ENCODE measurements around the gene CCDC27.

CCDC27 gene

GRCh38 chr1:3732434-3733093, 19.7 kb upstream of the CCDC27 start:
- no peak for DNase-seq (ENCODE audit: low read depth)
- TF ChIP-seq CTCF (IDR thresholded peaks at IDR 0.05; ENCODE audit: low read depth, low read length, missing control alignments), result no peak
- no peak overlapping the region for H3K4me3 ChIP-seq (ENCODE audit: low read depth, low read length)

- no peak for DNase-seq (ENCODE audit: low read depth)
- no peak for TF ChIP-seq CTCF (IDR thresholded peaks at IDR 0.05; ENCODE audit: low read depth, low read length, missing control alignments)
Measured at GRCh38 chr1:3733094-3733882, 19.0 kb upstream of the CCDC27 start.

GRCh38 chr1:3733883-3734589, 18.2 kb upstream of the CCDC27 start:
- no peak for TF ChIP-seq CTCF (IDR thresholded peaks at IDR 0.05; ENCODE audit: low read depth, low read length, missing control alignments)
- no peak for DNase-seq (ENCODE audit: low read depth)
- H3K4me3 ChIP-seq (ENCODE audit: low read depth, low read length), result no peak overlapping the region

More at GRCh38 chr1:3733094-3733882, 19.0 kb upstream of the CCDC27 start:
- no peak overlapping the region for H3K4me3 ChIP-seq (ENCODE audit: low read depth, low read length)

- TF ChIP-seq CTCF (IDR thresholded peaks at IDR 0.05; ENCODE audit: low read depth, low read length, missing control alignments), result no peak
- no peak for DNase-seq (ENCODE audit: low read depth)
Measured at GRCh38 chr1:3734602-3735001, 17.6 kb upstream of the CCDC27 start.

GRCh38 chr1:3735027-3735681, 17.1 kb upstream of the CCDC27 start:
- no peak overlapping the region for H3K4me3 ChIP-seq (ENCODE audit: low read depth, low read length)
- no peak for DNase-seq (ENCODE audit: low read depth)
- no peak for TF ChIP-seq CTCF (IDR thresholded peaks at IDR 0.05; ENCODE audit: low read depth, low read length, missing control alignments)

More at GRCh38 chr1:3734602-3735001, 17.6 kb upstream of the CCDC27 start:
- H3K4me3 ChIP-seq (ENCODE audit: low read depth, low read length), result no peak overlapping the region

GRCh38 chr1:3735688-3736087, 16.6 kb upstream of the CCDC27 start:
- DNase-seq (ENCODE audit: low read depth), result no peak
- no peak for TF ChIP-seq CTCF (IDR thresholded peaks at IDR 0.05; ENCODE audit: low read depth, low read length, missing control alignments)
- H3K4me3 ChIP-seq (ENCODE audit: low read depth, low read length), result no peak overlapping the region

Data from GM12864 (cell line).